Gastroesophageal sphincter (tissue), 4 donors: ENCODE data around the gene SYT15. TPM values are rescaled to one million over a fixed set of nuclear protein-coding genes. Genes with fewer than 3 reads are reported as not detected.
"Not testable (repeated sequence)": the region's sequence is repeated elsewhere in the genome, so short reads cannot be mapped to it uniquely, and the experiment has no call there.

Experiments
- ATAC-seq: fragments of 150-250 bp; one replicate; pipeline ENCODE4 v1.9.1; 2016; ENCODE audit warnings: mild to moderate bottlenecking, moderate library complexity
- H3K27ac ChIP-seq, 4 donors: fragments of 200-600 bp; sonication (generic) in 3 of 4; 1 replicate in 3 of 4; 2 replicates in 1 of 4; pipeline ENCODE4 v1.5.1; 2016 to 2019
- H3K27me3 ChIP-seq: fragments of 200-600 bp; sonication (generic); one replicate; pipeline ENCODE4 v1.5.1; 2019
- H3K36me3 ChIP-seq, 2 donors: fragments of 200-600 bp; sonication (generic); one replicate each; pipeline ENCODE4 v1.5.1; 2019; ENCODE audit warnings: control low read depth in 1 of 2
- H3K4me1 ChIP-seq, 3 donors: fragments of 200-600 bp; sonication (generic); 1 replicate in 2 of 3; 2 replicates in 1 of 3; pipeline ENCODE4 v1.5.1; 2016 to 2019; ENCODE audit warnings: control low read depth in 2 of 3
- H3K4me3 ChIP-seq, 2 donors: fragments of 200-600 bp; sonication (generic); one replicate each; pipeline ENCODE4 v1.5.1; 2019; ENCODE audit warnings: mild to moderate bottlenecking in 1 of 2, moderate library complexity in 1 of 2
- H3K9me3 ChIP-seq, 3 donors: fragments of 200-600 bp; sonication (generic); one replicate each; pipeline ENCODE4 v1.5.1; 2017 to 2019; ENCODE audit warnings: control low read depth in 2 of 3
- EP300 ChIP-seq: sonication (generic); formaldehyde crosslinking; IDR thresholded peaks from one replicate; pipeline ENCODE4 v1.6.1; 2017; ENCODE audit warnings: antibody characterized with exemption, mild to moderate bottlenecking
- POLR2A ChIP-seq, 2 donors: fragments of 450-650 bp; IDR thresholded peaks; one replicate each; pipeline ENCODE4 v1.6.1; 2017; ENCODE audit warnings: antibody characterized with exemption in 2 of 2, mild to moderate bottlenecking in 2 of 2, moderate library complexity in 1 of 2
- POLR2AphosphoS5 ChIP-seq: sonication (generic); formaldehyde crosslinking; IDR thresholded peaks from one replicate; pipeline ENCODE4 v1.6.1; 2017; ENCODE audit warnings: antibody characterized with exemption
- WGBS, 2 donors: methylation state at CpG; one replicate each; pipeline ENCODE4 v1.1.5; 2018; ENCODE audit warnings: low coverage in 1 of 2; 5-methylcytosine and 5-hydroxymethylcytosine counted together
- total RNA-seq, 4 donors: library from RNA; depleted of rRNA; stranded (reverse); fragments of >200 nt; gene quantifications; one replicate each; pipeline ENCODE4 v1.1.0, GENCODE V29; 2016
- TF ChIP-seq, protein P1 (sequence below), 4 experiments: fragments of 200-600 bp in 2 of 4; fragments of 450-650 bp in 2 of 4; sonication (generic) in 1 of 4; IDR thresholded peaks; one replicate each; pipeline ENCODE4 v1.5.1; 2017 to 2019; ENCODE audit warnings: antibody characterized with exemption in 4 of 4, mild to moderate bottlenecking in 2 of 4, moderate library complexity in 2 of 4

SYT15 gene
- total RNA-seq, 4 donors from 2014 or later: 1.9 to 11.2 (median 7.4) TPM

DNA sequence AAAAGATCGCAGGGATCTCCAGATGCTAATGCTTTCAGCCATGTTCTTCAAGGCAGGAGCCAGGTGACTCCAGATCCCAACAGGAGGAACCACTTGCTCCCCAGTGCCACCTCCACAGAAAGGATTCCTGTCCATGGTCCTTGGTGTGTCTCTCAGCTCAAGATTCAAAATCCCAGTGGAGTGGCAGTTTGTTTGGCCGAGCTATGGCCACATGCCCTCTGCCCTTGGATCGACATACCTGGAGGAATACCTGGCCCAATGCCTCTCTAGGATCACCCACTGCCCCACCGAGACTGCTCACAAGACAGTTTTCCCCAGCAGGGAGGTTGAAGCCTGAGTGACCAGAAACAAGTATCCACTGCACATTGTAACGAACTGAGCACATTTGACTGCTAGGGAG, 18.5 kb upstream of the SYT15 start:
- no peak for ATAC-seq
- 71 to 72% methylated on average over 4 to 5 of the region's 5 CpGs for WGBS, 2 donors
- H3K4me3 ChIP-seq: no peak overlapping the region
- no peak overlapping the region for H3K27ac ChIP-seq
- no peaks in the 10 kb centered on the region for H3K9me3 ChIP-seq
- TF ChIP-seq, protein P1, sequence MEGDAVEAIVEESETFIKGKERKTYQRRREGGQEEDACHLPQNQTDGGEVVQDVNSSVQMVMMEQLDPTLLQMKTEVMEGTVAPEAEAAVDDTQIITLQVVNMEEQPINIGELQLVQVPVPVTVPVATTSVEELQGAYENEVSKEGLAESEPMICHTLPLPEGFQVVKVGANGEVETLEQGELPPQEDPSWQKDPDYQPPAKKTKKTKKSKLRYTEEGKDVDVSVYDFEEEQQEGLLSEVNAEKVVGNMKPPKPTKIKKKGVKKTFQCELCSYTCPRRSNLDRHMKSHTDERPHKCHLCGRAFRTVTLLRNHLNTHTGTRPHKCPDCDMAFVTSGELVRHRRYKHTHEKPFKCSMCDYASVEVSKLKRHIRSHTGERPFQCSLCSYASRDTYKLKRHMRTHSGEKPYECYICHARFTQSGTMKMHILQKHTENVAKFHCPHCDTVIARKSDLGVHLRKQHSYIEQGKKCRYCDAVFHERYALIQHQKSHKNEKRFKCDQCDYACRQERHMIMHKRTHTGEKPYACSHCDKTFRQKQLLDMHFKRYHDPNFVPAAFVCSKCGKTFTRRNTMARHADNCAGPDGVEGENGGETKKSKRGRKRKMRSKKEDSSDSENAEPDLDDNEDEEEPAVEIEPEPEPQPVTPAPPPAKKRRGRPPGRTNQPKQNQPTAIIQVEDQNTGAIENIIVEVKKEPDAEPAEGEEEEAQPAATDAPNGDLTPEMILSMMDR (IDR thresholded peaks at IDR 0.05): no peak
- TF ChIP-seq POLR2A (IDR thresholded peaks at IDR 0.05) (no peak), EP300 (no peak), POLR2AphosphoS5 (no peak)
- H3K27me3 ChIP-seq: peaks cover 56% of the 10 kb centered on the region
- no peaks in the 10 kb centered on the region for H3K36me3 ChIP-seq
- H3K4me1 ChIP-seq: peaks cover 0 to 15% (median 10%) of the 10 kb centered on the region in 3 donors

DNA sequence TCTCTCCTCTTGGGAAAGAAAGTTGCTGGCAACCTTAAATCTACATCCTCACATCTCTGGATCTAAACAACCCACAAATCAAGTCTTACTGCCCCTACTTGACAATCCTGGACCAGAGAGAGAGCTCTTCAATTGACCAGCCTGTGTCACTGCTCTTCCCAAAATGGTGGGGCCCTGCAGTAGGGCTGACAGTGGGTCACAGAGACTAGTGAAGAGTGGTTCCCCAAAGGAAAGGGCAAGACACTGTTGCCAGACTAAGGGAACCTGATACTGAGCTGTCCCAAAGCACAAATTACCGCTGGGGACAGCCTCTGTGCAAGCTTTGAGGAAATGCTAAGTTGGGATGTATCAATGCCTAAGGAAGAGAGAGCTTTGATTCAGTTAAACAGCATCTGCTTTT, 18.0 kb upstream of the SYT15 start:
- no peaks in the 10 kb centered on the region for H3K9me3 ChIP-seq
- H3K27me3 ChIP-seq: peaks cover 50% of the 10 kb centered on the region
- TF ChIP-seq POLR2A (IDR thresholded peaks at IDR 0.05) (no peak), POLR2AphosphoS5 (no peak), EP300 (no peak)
- TF ChIP-seq, protein P1 (IDR thresholded peaks at IDR 0.05): no peak
- WGBS, 2 donors: 63 to 76% methylated on average over 1 of the region's 1 CpG
- H3K36me3 ChIP-seq: no peaks in the 10 kb centered on the region
- ATAC-seq: no peak
- no peak overlapping the region for H3K4me3 ChIP-seq
- no peak overlapping the region for H3K27ac ChIP-seq
- peaks cover 0 to 12% (median 9%) of the 10 kb centered on the region in 3 donors for H3K4me1 ChIP-seq

DNA sequence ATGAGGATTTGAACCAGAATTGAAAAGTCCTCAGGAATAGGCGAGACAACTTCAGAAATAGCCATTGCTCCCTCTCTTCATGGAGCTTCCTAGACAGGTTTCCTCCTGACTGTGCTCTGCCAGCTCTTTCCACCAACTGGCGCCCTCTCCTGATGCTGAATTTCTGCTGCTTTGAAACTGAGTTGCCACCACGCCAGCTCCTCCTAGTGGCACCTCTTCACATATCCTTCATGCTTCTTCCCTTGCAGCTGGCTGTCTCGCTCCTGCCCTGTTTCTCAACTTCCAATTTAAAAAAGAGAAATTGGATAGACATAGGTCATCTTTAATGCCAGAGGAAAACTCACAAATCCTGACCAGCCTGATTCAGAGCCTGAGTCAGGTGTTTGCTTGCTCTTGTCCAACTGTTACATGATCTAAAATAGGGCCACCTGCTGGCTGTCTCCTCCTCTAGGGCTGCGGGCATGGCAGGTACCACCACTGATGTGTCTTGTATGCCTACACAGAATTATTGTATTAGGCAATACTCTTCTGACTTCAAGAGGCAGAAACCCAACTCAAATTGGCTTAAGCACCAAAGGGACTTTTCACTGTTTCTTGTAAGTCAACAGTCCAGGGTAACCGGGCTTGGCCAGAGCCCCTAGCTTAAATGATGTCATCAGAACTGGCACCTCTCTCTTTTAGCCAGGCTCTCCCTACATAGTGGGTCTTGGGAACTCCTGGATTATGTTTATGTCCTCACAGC, 13.2 kb upstream of the SYT15 start:
- not testable (repeated sequence) for H3K4me3 ChIP-seq, H3K27ac ChIP-seq, H3K36me3 ChIP-seq, H3K27me3 ChIP-seq, H3K9me3 ChIP-seq, H3K4me1 ChIP-seq
- TF ChIP-seq, protein P1 (IDR thresholded peaks at IDR 0.05): peak in 3 of 4 experiments; percentile 67 to 69 (median 68)
- 0 to 10% methylated on average over 2 to 3 of the region's 6 CpGs for WGBS, 2 donors
- peak; percentile 79 for ATAC-seq

DNA sequence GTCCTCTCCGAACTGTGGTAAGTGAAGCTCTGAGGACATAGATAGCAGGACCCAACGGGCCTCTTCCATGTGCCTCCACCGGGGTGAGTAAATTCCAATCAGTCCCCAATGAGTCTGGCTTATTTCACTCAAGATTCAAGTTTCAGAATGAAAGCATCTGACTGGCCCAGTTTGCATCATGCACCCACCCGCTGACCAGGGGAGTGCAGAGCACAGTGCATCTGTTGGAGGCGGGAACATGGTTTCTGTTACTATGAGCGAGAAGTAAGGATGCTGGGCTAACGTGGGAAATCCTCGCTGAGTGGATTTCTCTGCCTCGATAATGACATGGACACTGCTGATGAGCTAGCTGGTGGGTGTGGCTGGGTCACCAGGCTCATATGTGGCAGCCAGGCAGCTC, 11.8 kb upstream of the SYT15 start:
- not testable (repeated sequence) for H3K9me3 ChIP-seq, H3K4me1 ChIP-seq, H3K4me3 ChIP-seq, H3K27me3 ChIP-seq, ATAC-seq, H3K27ac ChIP-seq, H3K36me3 ChIP-seq
- no CpG with 5 or more reads among the region's 9 CpGs for WGBS, 2 donors

DNA sequence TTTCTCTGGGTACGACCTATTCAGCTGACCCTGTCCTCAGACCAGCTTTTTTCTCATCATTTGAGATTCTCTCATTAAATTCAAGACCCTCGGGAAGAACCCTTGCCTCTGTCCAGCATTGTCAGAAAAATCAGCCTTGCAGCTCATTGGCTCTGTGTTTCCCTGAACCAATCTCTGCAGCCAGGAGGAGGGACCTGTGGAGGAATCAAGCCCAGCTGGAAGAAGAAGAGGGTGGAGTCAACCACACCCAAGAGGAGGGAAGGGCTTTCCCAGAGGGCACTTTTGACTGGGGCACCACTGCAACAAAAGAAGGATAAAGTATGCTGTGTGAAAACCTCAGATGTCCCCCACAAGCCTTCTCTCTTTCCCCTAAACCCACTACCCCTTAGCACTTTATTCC, 8.3 kb upstream of the SYT15 start:
- not testable (repeated sequence) for H3K9me3 ChIP-seq, H3K27ac ChIP-seq, H3K27me3 ChIP-seq, H3K4me3 ChIP-seq, H3K4me1 ChIP-seq, H3K36me3 ChIP-seq, ATAC-seq
- no CpG with 5 or more reads among the region's 2 CpGs for WGBS, 2 donors

DNA sequence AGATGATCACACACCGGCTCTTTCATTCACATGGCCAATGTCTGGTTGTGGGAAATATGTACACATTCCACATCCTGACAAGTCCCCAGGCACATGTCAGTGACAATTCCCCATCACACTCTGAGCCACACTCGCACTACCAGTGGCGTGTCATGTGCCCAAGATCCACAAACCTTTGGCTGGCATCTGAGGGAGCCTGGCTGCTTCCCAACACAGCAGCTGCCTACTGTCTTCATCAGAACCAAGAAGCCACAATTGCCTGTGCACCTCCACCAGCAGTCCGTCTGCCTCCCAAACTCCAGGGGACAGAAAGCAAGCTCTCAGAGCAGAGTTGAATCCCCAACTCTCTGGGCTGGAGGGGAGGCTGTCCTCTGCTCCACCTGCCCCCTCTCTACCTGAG, 6.2 kb upstream of the SYT15 start:
- not testable (repeated sequence) for H3K36me3 ChIP-seq, H3K4me3 ChIP-seq, H3K4me1 ChIP-seq, H3K27ac ChIP-seq, ATAC-seq, H3K9me3 ChIP-seq, H3K27me3 ChIP-seq
- no CpG with 5 or more reads among the region's 4 CpGs for WGBS, 2 donors

DNA sequence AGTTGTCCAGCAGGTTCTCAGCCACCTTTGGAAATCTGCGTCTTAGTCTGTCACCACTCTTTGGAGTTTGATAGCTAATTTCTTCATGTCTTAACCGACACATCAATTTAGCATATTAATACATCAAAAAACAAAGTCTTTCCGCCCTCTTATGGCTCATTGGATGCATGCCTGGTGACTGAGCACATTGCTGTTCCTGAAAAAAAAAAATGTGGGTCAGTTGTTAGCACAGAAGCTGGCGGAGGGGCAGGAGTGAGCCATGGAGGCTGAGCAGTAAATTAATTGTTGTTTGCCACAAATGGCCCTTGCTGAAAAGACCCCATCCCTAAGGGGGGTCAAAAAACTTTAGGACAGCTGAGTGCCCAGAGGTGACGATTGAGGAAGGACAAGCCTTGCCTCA, 5.6 kb upstream of the SYT15 start:
- not testable (repeated sequence) for H3K4me1 ChIP-seq, H3K36me3 ChIP-seq, H3K4me3 ChIP-seq, H3K27me3 ChIP-seq, H3K27ac ChIP-seq, H3K9me3 ChIP-seq, ATAC-seq
- 37% methylated on average over 3 of the region's 5 CpGs; no CpG with 5 or more reads in 1 of the 2 donors for WGBS, 2 donors

DNA sequence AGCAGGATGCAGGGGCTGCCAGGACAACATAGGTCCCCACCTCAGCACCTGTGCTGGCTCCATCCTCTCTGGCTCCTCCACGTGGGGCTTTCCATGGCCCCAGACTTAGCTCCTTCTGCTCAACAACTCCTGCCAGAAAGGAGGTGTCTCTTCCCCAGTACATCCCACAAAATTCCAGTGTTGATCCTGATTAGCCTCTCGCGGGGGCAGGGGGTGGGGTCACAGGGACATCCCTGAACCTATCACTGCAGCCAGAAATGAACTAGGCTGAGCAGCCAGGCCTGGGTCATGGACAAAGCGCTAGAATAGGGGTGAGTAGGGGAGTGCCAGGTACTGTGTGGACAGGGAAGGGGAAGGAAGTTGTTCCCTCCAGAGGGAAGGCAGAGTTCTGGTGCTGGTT, 5.0 kb upstream of the SYT15 start:
- peaks cover 13% of the 10 kb centered on the region for H3K27me3 ChIP-seq
- not testable (repeated sequence) for H3K36me3 ChIP-seq, H3K4me3 ChIP-seq, ATAC-seq, H3K9me3 ChIP-seq, H3K27ac ChIP-seq, H3K4me1 ChIP-seq
- no CpG with 5 or more reads among the region's 4 CpGs for WGBS, 2 donors

DNA sequence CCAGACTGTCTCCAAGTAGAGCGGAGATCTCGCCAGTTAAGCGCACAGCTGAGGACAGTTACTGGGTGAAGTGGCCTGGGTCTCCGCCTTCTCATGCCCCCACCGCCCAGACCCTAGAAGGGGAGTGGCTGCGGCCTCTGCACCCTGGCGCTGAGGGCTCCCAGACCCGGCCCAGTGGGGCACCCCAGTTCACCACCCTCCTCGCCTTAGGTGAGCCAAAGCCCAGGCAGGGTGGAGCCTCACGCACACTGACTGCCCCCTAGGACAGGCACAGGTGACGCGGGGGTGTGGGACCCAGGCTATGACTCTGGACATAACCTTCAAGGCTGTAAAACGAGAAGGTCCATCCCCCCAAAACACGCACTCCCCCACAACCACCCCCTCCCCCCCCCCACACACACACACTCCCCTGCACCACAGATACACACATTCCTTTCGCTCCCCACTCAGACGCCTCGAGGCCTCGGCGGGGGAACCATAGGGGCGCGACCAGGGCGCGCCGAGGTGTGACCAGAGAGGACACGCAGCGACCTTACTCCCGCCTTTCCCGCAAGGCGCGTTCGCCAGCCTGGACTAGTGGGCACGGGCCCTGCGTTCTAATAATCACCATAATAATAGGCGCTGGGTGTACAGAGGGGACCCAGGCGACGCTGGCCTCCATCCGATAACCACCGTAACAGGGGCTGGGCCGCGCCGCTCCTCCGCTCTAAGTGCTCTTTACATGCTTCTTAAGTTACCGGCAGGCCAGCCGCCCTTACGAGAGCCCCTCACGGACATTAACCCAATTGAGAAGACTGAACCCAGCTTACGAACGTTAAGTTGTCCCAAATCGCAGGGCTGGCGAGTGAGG, 1.1 kb upstream of the SYT15 start:
- no CpG with 5 or more reads among the region's 50 CpGs for WGBS, 2 donors
- H3K4me1 ChIP-seq, ATAC-seq, H3K9me3 ChIP-seq, H3K36me3 ChIP-seq, H3K27ac ChIP-seq: not testable (repeated sequence)
- peaks cover 13% of the 10 kb centered on the region for H3K27me3 ChIP-seq
- H3K4me3 ChIP-seq: peak overlapping the region in 1 of 2 donors; percentile 39

DNA sequence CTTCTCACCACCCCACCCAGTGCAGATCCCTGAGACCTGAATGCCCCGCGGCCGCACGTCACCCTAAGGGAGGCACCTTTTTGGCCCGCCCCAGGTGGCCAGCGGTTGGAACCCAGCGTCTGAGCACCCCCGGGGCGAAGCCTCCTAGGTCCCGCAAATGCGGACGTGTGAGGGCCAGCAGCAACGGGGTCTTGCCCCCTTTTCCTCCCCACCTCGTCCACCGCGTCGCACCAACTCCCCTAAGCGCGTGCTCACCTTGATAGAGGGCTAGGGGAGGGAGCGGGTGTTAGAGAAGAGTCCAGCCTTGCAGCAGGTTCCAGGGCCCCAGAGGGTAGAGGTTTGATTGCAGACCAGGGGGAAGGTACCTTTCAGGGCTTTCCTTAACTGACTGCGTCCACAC, 450 bp downstream of the SYT15 start:
- not testable (repeated sequence) for H3K36me3 ChIP-seq, ATAC-seq, H3K9me3 ChIP-seq, H3K4me3 ChIP-seq, H3K4me1 ChIP-seq, H3K27ac ChIP-seq
- H3K27me3 ChIP-seq: peaks cover 13% of the 10 kb centered on the region
- WGBS, 2 donors: no CpG with 5 or more reads among the region's 21 CpGs
